BLaER1 (cell line): ENCODE measurements around the gene OR51F1.
"Not testable (repeated sequence)": the region's sequence is repeated elsewhere in the genome, so short reads cannot be mapped to it uniquely, and the experiment has no call there.

ENCODE experiments used
- H3K27ac ChIP-seq: shearing (Covaris generic); formaldehyde crosslinking; 2 replicates; pipeline ENCODE4 v1.8.1; 2022
- H3K27me3 ChIP-seq: shearing (Covaris generic); formaldehyde crosslinking; 2 replicates; pipeline ENCODE4 v1.8.1; 2022
- H3K36me3 ChIP-seq: shearing (Covaris generic); formaldehyde crosslinking; 2 replicates; pipeline ENCODE4 v1.8.1; 2022
- H3K4me1 ChIP-seq: shearing (Covaris generic); formaldehyde crosslinking; 2 replicates; pipeline ENCODE4 v1.8.1; 2022
- H3K4me2 ChIP-seq: shearing (Covaris generic); formaldehyde crosslinking; 2 replicates; pipeline ENCODE4 v1.8.1; 2022
- H3K4me3 ChIP-seq: shearing (Covaris generic); formaldehyde crosslinking; 2 replicates; pipeline ENCODE4 v1.8.1; 2022
- H3K9ac ChIP-seq: shearing (Covaris generic); formaldehyde crosslinking; 2 replicates; pipeline ENCODE4 v1.8.1; 2022
- H3K9me3 ChIP-seq: shearing (Covaris generic); formaldehyde crosslinking; 2 replicates; pipeline ENCODE4 v1.8.1; 2022
- H4K20me1 ChIP-seq: shearing (Covaris generic); formaldehyde crosslinking; 2 replicates; pipeline ENCODE4 v1.8.1; 2022
- Cebpa-rat ChIP-seq: shearing (Covaris generic); IDR thresholded peaks from 2 replicates; pipeline ENCODE4 v1.8.1; 2022

Gene OR51F1

GRCh38 chr11:4769838-4770237 is at the start of gene OR51F1:
TSS of gene OR51F1 (minus strand) at chr11:4769938. CDS start at chr11:4769938, 0 bp downstream.
- H3K9ac ChIP-seq, result no peak within 1 kb of the TSS
- H3K27me3 ChIP-seq, result no peaks in the 10 kb centered on the region
- no peaks in the 10 kb centered on the region for H3K36me3 ChIP-seq
- TF ChIP-seq Cebpa-rat, result no peak
- no peaks in the 10 kb centered on the region for H4K20me1 ChIP-seq
- H3K4me2 ChIP-seq, result no peak within 1 kb of the TSS
- no peak within 1 kb of the TSS for H3K4me3 ChIP-seq
- no peaks in the 10 kb centered on the region for H3K4me1 ChIP-seq
- H3K27ac ChIP-seq, result no peak within 1 kb of the TSS
- no peaks in the 10 kb centered on the region for H3K9me3 ChIP-seq

DNA sequence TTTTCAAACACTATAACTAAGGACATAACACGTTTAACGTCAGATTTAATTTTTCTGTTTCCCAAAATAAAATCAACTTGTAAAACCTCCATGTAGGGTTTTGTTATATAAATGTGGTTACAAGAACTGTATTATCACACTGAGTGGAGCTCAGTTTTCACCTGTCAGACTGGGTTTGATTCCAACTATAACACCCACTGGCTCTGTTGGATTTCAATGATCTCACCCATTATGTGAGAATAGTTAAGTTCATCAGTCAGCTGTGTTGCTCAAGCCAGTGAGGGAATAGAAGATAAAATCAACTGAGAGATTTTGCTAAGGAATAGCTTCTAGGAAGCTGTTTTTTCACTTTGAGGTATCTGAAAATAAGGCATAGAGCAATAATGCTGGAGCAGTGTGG is 39.5 kb upstream of the OR51F1 start:
- Histone ChIP-seq H3K4me1 (no peaks in the 10 kb centered on the region), H3K27me3 (no peaks in the 10 kb centered on the region), H3K4me2 (no peak overlapping the region), H3K36me3 (no peaks in the 10 kb centered on the region), H4K20me1 (no peaks in the 10 kb centered on the region), H3K9me3 (no peaks in the 10 kb centered on the region), H3K4me3 (no peak overlapping the region), H3K9ac (no peak overlapping the region), H3K27ac (no peak overlapping the region)
- no peak for TF ChIP-seq Cebpa-rat

DNA sequence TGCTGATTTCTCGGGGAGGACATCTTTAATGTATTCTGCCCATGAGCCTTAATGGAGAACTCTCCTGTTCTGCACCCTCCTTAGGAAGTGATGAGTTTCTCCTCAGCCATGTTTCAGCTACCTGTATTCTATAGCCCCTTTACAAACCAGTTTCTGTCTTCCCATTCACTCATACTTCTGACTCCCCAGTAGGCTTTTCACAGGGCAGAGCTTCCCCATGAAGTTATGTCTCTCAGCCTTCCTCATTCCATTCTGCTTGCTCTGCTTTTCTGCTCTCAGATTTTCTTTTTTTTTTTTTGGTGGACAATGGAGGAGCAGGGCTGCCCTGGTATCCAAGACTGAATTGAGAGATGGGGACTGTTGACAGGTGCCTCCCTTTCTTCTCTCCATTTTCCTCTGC is 38.7 kb upstream of the OR51F1 start:
- no peak overlapping the region for H3K27ac ChIP-seq
- TF ChIP-seq Cebpa-rat, result no peak

DNA sequence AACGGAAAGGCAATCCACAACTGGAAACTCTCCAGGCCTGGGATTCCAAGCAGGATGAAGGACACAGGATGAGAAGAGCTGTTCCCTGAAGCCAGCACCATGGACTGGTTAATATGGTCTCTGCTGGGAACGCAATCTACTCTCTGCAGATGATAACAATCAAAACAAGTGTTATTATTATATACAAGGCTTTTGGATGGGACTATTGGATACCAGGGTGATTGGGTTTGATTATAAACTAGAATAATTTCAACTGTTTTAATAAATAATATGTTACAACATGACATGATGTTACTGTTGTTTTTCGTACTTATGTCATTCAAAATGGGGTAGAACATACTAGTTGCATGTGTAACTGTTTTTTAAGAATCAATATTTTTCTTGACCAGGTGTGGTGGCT is 34.5 kb upstream of the OR51F1 start, which contains the start of gene OR52R1:
TSS of gene OR52R1 (minus strand) at position 101 of the 400 bp plus-strand sequence. CDS start at position 101, 0 bp downstream.
- H3K27ac ChIP-seq, result no peak within 1 kb of the TSS
- TF ChIP-seq Cebpa-rat, result no peak
- H3K9me3 ChIP-seq, result no peaks in the 10 kb centered on the region
- no peaks in the 10 kb centered on the region for H3K27me3 ChIP-seq
- H3K4me1 ChIP-seq, result no peaks in the 10 kb centered on the region
- H4K20me1 ChIP-seq, result no peaks in the 10 kb centered on the region
- H3K4me3 ChIP-seq, result no peak within 1 kb of the TSS
- H3K9ac ChIP-seq, result no peak within 1 kb of the TSS
- no peaks in the 10 kb centered on the region for H3K36me3 ChIP-seq
- H3K4me2 ChIP-seq, result no peak within 1 kb of the TSS

More for the DNA sequence above, 38.7 kb upstream of the OR51F1 start:
- no peak overlapping the region for H3K4me3 ChIP-seq
- H3K4me1 ChIP-seq, result no peaks in the 10 kb centered on the region
- no peak overlapping the region for H3K4me2 ChIP-seq
- H4K20me1 ChIP-seq, result no peaks in the 10 kb centered on the region
- no peaks in the 10 kb centered on the region for H3K36me3 ChIP-seq
- H3K9me3 ChIP-seq, result no peaks in the 10 kb centered on the region
- no peak overlapping the region for H3K9ac ChIP-seq
- H3K27me3 ChIP-seq, result no peaks in the 10 kb centered on the region

DNA sequence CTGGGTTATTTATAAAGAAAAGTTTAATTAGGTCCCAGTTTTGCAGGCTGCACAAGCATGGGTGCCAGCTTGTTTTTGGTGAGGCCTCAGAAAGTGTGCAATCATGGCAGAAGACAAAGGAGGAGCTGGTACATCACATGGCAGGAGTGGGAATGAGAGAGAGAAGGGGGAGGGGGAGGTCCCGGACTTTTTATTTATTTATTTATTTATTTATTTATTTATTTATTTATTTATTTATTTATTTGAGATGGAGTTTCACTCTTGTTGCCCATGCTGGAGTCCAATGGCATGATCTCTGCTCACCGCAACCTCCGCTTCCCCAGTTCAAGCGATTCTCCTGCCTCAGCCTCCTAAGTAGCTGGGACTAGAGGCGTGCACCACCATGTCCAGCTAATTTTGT is 31.6 kb upstream of the OR51F1 start:
- H3K9me3 ChIP-seq, H3K4me1 ChIP-seq, H3K4me3 ChIP-seq, H3K36me3 ChIP-seq, H3K4me2 ChIP-seq, H3K9ac ChIP-seq, H3K27me3 ChIP-seq, H4K20me1 ChIP-seq, H3K27ac ChIP-seq: not testable (repeated sequence)

- Histone ChIP-seq H4K20me1 (no peaks in the 10 kb centered on the region), H3K4me1 (no peaks in the 10 kb centered on the region), H3K9ac (no peak overlapping the region), H3K36me3 (no peaks in the 10 kb centered on the region), H3K27ac (no peak overlapping the region), H3K9me3 (no peaks in the 10 kb centered on the region), H3K27me3 (no peaks in the 10 kb centered on the region), H3K4me2 (no peak overlapping the region), H3K4me3 (no peak overlapping the region)
- no peak for TF ChIP-seq Cebpa-rat
Observed at GRCh38 chr11:4798427-4799183, 28.9 kb upstream of the OR51F1 start.

- Histone ChIP-seq H3K9ac (no peak overlapping the region), H3K4me1 (no peaks in the 10 kb centered on the region), H3K27ac (no peak overlapping the region), H3K4me2 (no peak overlapping the region), H3K4me3 (no peak overlapping the region), H3K36me3 (no peaks in the 10 kb centered on the region), H4K20me1 (no peaks in the 10 kb centered on the region), H3K27me3 (no peaks in the 10 kb centered on the region), H3K9me3 (no peaks in the 10 kb centered on the region)
- no peak for TF ChIP-seq Cebpa-rat
Observed at GRCh38 chr11:4797206-4797605, 27.5 kb upstream of the OR51F1 start.

DNA sequence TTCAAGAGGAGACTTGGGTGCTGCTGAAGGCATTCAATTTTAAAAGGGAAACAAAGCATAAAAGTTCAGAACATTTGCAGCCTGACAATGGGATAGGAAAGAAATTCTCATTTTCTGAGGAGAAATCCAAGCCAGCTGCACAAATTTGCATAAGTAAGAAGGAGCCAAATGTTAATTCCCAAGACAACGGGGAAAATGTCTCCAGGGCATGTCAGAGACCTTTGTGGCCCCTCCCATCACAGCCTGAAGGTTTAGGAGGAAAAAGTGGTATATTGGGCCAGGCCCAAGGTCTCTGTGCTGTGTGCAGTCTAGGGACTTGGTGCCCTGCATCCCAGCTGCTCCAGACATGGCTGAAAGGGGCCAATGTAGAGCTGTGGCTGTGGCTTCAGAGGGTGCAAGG is 12.7 kb upstream of the OR51F1 start:
- Histone ChIP-seq H3K9ac (no peak overlapping the region), H3K4me2 (no peak overlapping the region), H3K27me3 (no peaks in the 10 kb centered on the region), H3K4me3 (no peak overlapping the region), H3K9me3 (peaks cover 27% of the 10 kb centered on the region), H3K36me3 (no peaks in the 10 kb centered on the region), H3K27ac (no peak overlapping the region), H3K4me1 (no peaks in the 10 kb centered on the region), H4K20me1 (no peaks in the 10 kb centered on the region)
- no peak for TF ChIP-seq Cebpa-rat

DNA sequence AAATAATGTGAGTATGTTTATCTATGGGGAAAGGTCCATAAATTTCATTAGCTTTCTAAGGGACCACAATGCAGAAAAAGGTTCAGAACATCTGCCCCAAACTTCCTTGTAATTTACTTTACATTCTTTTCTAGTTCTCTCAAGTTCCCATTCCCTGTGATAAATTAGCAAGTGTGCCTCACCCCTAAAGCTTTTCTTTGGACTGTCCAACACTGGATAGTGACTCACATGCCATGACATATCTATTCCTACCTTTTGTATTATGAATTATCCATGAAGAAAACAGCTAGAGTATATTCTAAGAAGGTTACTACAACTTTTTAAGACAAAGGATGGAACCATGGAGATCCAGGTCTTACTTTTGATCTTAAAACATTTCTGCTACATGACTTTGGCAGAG is 1.6 kb downstream of the OR51F1 start:
- no peak overlapping the region for H3K4me2 ChIP-seq
- H3K27ac ChIP-seq, result no peak overlapping the region
- no peaks in the 10 kb centered on the region for H3K36me3 ChIP-seq
- H3K4me1 ChIP-seq, result no peaks in the 10 kb centered on the region
- no peak overlapping the region for H3K4me3 ChIP-seq
- no peaks in the 10 kb centered on the region for H3K27me3 ChIP-seq
- no peak overlapping the region for H3K9ac ChIP-seq
- TF ChIP-seq Cebpa-rat, result no peak
- H3K9me3 ChIP-seq, result no peaks in the 10 kb centered on the region
- no peaks in the 10 kb centered on the region for H4K20me1 ChIP-seq

- Histone ChIP-seq H3K9ac (no peak overlapping the region), H3K27me3 (no peaks in the 10 kb centered on the region), H3K4me2 (no peak overlapping the region), H4K20me1 (no peaks in the 10 kb centered on the region), H3K36me3 (no peaks in the 10 kb centered on the region), H3K27ac (no peak overlapping the region), H3K4me1 (no peaks in the 10 kb centered on the region), H3K9me3 (no peaks in the 10 kb centered on the region), H3K4me3 (no peak overlapping the region)
- no peak for TF ChIP-seq Cebpa-rat
Observed at GRCh38 chr11:4766420-4767043, 3.2 kb downstream of the OR51F1 start.
